Neuronal stem cell (in vitro differentiated cells): ENCODE measurements around the gene ZNF106.

ENCODE experiments used
- DNase-seq: peaks from one replicate; pipeline ENCODE4 v3.0.0-alpha.2; 2013; ENCODE audit warnings: low spot score
- H2AFZ ChIP-seq: one replicate; pipeline ENCODE4 v1.6.1; 2013; ENCODE audit warnings: mild to moderate bottlenecking, low read length, inconsistent platforms
- H2AK5ac ChIP-seq: 2 replicates; pipeline ENCODE4 v1.6.1; 2013; ENCODE audit warnings: low read depth, mild to moderate bottlenecking, inconsistent platforms, low read length, moderate library complexity, mixed read lengths
- H2BK120ac ChIP-seq: 2 replicates; pipeline ENCODE4 v1.6.1; 2013; ENCODE audit warnings: low read depth, mild to moderate bottlenecking, inconsistent platforms, low read length, moderate library complexity, mixed read lengths
- H2BK12ac ChIP-seq: one replicate; pipeline ENCODE4 v1.6.1; 2013; ENCODE audit warnings: low read length, inconsistent platforms
- H2BK15ac ChIP-seq: 2 replicates; pipeline ENCODE4 v1.6.1; 2013; ENCODE audit warnings: mild to moderate bottlenecking, low read length, inconsistent platforms, mixed read lengths
- H2BK5ac ChIP-seq: one replicate; pipeline ENCODE4 v1.6.1; 2013; ENCODE audit warnings: inconsistent platforms, mild to moderate bottlenecking, low read length, moderate library complexity
- H3K14ac ChIP-seq: one replicate; pipeline ENCODE4 v1.6.1; 2013; ENCODE audit warnings: low read length, inconsistent platforms
- H3K18ac ChIP-seq: 2 replicates; pipeline ENCODE4 v1.6.1; 2013; ENCODE audit warnings: low read length, inconsistent platforms
- H3K23ac ChIP-seq: 2 replicates; pipeline ENCODE4 v1.6.1; 2013; ENCODE audit warnings: low read depth, mild to moderate bottlenecking, mixed read lengths, low read length, inconsistent platforms; ENCODE audit not compliant: poor library complexity
- H3K27ac ChIP-seq: replicated peaks from 3 replicates; pipeline ENCODE4 v1.5.1; 2013; ENCODE audit warnings: low read length, inconsistent platforms
- H3K27me3 ChIP-seq, 3 experiments: 2 replicates each; pipeline ENCODE4 v1.6.1; 2013; ENCODE audit warnings: low read length in 3 of 3, mild to moderate bottlenecking in 2 of 3, inconsistent platforms in 1 of 3, low read depth in 1 of 3, mixed read lengths in 1 of 3, moderate library complexity in 1 of 3; ENCODE audit not compliant: control insufficient read depth in 3 of 3, insufficient read depth in 3 of 3
- H3K36me3 ChIP-seq, 2 donors: replicated peaks in 1 of 2; 2 replicates each; pipeline ENCODE4 v1.6.1; 2013; ENCODE audit warnings: low read length in 2 of 2; ENCODE audit not compliant: control insufficient read depth in 2 of 2, insufficient read depth in 2 of 2
- H3K4ac ChIP-seq: 2 replicates; pipeline ENCODE4 v1.6.1; 2013; ENCODE audit warnings: inconsistent platforms, mild to moderate bottlenecking, low read length, moderate library complexity
- H3K4me1 ChIP-seq, 2 donors: 1 replicate in 1 of 2; 2 replicates in 1 of 2; pipeline ENCODE4 v1.6.1; 2013; ENCODE audit warnings: low read length in 2 of 2, low read depth in 1 of 2; ENCODE audit not compliant: control insufficient read depth in 2 of 2, insufficient read depth in 1 of 2
- H3K4me2 ChIP-seq: one replicate; pipeline ENCODE4 v1.6.1; 2013; ENCODE audit warnings: mild to moderate bottlenecking, low read length, inconsistent platforms; ENCODE audit not compliant: insufficient read depth, poor library complexity, severe bottlenecking
- H3K4me3 ChIP-seq, 2 donors: 2 replicates each; pipeline ENCODE4 v1.5.1; 2013; ENCODE audit warnings: low read length in 2 of 2, mild to moderate bottlenecking in 2 of 2, inconsistent platforms in 1 of 2, moderate library complexity in 1 of 2
- H3K79me1 ChIP-seq: one replicate; pipeline ENCODE4 v1.6.1; 2013; ENCODE audit warnings: low read depth, mild to moderate bottlenecking, inconsistent platforms, low read length, moderate library complexity
- H3K9ac ChIP-seq: one replicate; pipeline ENCODE4 v1.6.1; 2013; ENCODE audit warnings: mild to moderate bottlenecking, low read depth, low read length, inconsistent platforms; ENCODE audit not compliant: poor library complexity
- H3K9me3 ChIP-seq, 2 donors: replicated peaks in 1 of 2; 2 replicates each; pipeline versions ENCODE3 to v1.6.1; 2013; ENCODE audit warnings: low read length in 2 of 2, mild to moderate bottlenecking in 2 of 2, inconsistent platforms in 1 of 2, low read depth in 1 of 2, mixed read lengths in 1 of 2, moderate library complexity in 1 of 2; ENCODE audit not compliant: control insufficient read depth in 2 of 2, insufficient read depth in 1 of 2
- H4K8ac ChIP-seq: one replicate; pipeline ENCODE4 v1.6.1; 2013; ENCODE audit warnings: low read depth, mild to moderate bottlenecking, inconsistent platforms, low read length, moderate library complexity
- H4K91ac ChIP-seq: one replicate; pipeline ENCODE4 v1.6.1; 2013; ENCODE audit warnings: low read length, low read depth, mild to moderate bottlenecking, inconsistent platforms; ENCODE audit not compliant: poor library complexity
- WGBS, 2 donors: extraction: QIAGEN DNeasy Blood & Tissue Kit; methylation state at CpG; one replicate each; pipeline ENCODE4 v1.1.7; 2013; ENCODE audit warnings: missing lambda C conversion rate in 2 of 2, mixed read lengths in 1 of 2; ENCODE audit not compliant: insufficient read length in 2 of 2, insufficient replicate concordance in 1 of 2; ENCODE audit errors: extremely low coverage in 2 of 2; 5-methylcytosine and 5-hydroxymethylcytosine counted together

The ZNF106 gene

GRCh38 chr15:42384597-42384996 is 106.3 kb downstream of the ZNF106 start:
- Histone ChIP-seq H2AFZ (peak overlapping the region; percentile 81), H3K14ac (no peak overlapping the region), H4K91ac (no peak overlapping the region), H3K4me1 (no peaks in the 10 kb centered on the region), H3K36me3 (no peaks in the 10 kb centered on the region), H3K4me2 (no peak overlapping the region), H4K8ac (no peak overlapping the region), H2AK5ac (no peak overlapping the region), H3K18ac (no peak overlapping the region), H2BK15ac (no peak overlapping the region), H3K9me3 (no peaks in the 10 kb centered on the region), H3K4me3 (no peak overlapping the region), H2BK12ac (no peak overlapping the region), H2BK120ac (no peak overlapping the region), H3K23ac (no peak overlapping the region), H3K27ac (no peak overlapping the region), H3K79me1 (no peaks in the 10 kb centered on the region), H3K9ac (no peak overlapping the region), H3K4ac (no peak overlapping the region), H2BK5ac (no peak overlapping the region), H3K27me3 (no peaks in the 10 kb centered on the region)
- no CpG with 5 or more reads among the region's 4 CpGs for WGBS, 2 donors
- DNase-seq, result no peak

DNA sequence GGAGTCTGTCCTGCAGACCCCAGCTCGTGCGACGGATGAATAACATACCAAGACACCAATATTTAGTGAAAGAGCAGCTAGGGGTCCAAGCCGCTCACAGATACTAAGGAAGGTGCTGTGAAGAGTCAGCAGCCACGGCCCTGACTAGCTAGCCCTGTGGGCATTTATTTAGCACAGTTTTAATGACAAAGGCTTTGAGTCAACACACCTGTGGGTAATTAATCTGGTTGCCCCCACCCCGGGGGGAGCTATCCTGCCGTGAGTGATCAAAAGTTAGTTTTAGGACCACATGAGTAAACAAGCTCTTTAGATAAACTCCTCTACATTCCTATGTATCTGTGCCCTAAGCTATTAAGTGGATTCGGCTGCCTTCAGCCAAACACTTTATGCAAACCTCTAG is 112.9 kb downstream of the ZNF106 start:
- Histone ChIP-seq H3K36me3 (no peaks in the 10 kb centered on the region), H3K79me1 (no peaks in the 10 kb centered on the region), H2BK15ac (no peak overlapping the region), H3K27ac (no peak overlapping the region), H3K4me1 (no peaks in the 10 kb centered on the region), H3K9me3 (peaks cover 2 to 7% of the 10 kb centered on the region in 2 donors), H3K14ac (no peak overlapping the region), H3K23ac (no peak overlapping the region), H2AFZ (no peak overlapping the region), H3K4me2 (no peak overlapping the region), H3K4ac (no peak overlapping the region), H3K27me3 (no peaks in the 10 kb centered on the region), H2BK120ac (no peak overlapping the region), H3K9ac (no peak overlapping the region), H2BK5ac (no peak overlapping the region), H3K18ac (no peak overlapping the region), H2BK12ac (no peak overlapping the region), H3K4me3 (no peak overlapping the region), H4K91ac (no peak overlapping the region), H4K8ac (no peak overlapping the region), H2AK5ac (no peak overlapping the region)
- no peak for DNase-seq
- WGBS, 2 donors, result no CpG with 5 or more reads among the region's 8 CpGs

- H3K27me3 ChIP-seq, result no peaks in the 10 kb centered on the region
- no peak overlapping the region for H3K27ac ChIP-seq
- WGBS, 2 donors, result no CpG with 5 or more reads among the region's 4 CpGs
- no peak overlapping the region for H4K91ac ChIP-seq
- H2BK5ac ChIP-seq, result no peak overlapping the region
- no peak overlapping the region for H2BK12ac ChIP-seq
- H3K4ac ChIP-seq, result no peak overlapping the region
- H4K8ac ChIP-seq, result no peak overlapping the region
- H2AK5ac ChIP-seq, result no peak overlapping the region
- DNase-seq, result no peak
- no peak overlapping the region for H3K18ac ChIP-seq
- no peaks in the 10 kb centered on the region for H3K4me1 ChIP-seq
- peaks cover 2 to 8% of the 10 kb centered on the region in 2 donors for H3K9me3 ChIP-seq
- no peak overlapping the region for H3K23ac ChIP-seq
- H2BK120ac ChIP-seq, result no peak overlapping the region
- H3K79me1 ChIP-seq, result no peaks in the 10 kb centered on the region
- no peak overlapping the region for H2AFZ ChIP-seq
- H2BK15ac ChIP-seq, result no peak overlapping the region
- H3K36me3 ChIP-seq, result no peaks in the 10 kb centered on the region
- no peak overlapping the region for H3K14ac ChIP-seq
- no peak overlapping the region for H3K4me3 ChIP-seq
- H3K9ac ChIP-seq, result no peak overlapping the region
- H3K4me2 ChIP-seq, result no peak overlapping the region
Measured at GRCh38 chr15:42375941-42376340, 115.0 kb downstream of the ZNF106 start.

GRCh38 chr15:42375252-42375651 is 115.7 kb downstream of the ZNF106 start:
- H3K4me1 ChIP-seq, result no peaks in the 10 kb centered on the region
- H3K4me2 ChIP-seq, result no peak overlapping the region
- no CpG with 5 or more reads among the region's 5 CpGs for WGBS, 2 donors

More at GRCh38 chr15:42375252-42375651, 115.7 kb downstream of the ZNF106 start:
- Histone ChIP-seq H2BK120ac (no peak overlapping the region), H4K8ac (no peak overlapping the region), H3K23ac (no peak overlapping the region), H3K79me1 (no peaks in the 10 kb centered on the region), H2BK5ac (no peak overlapping the region), H3K9me3 (peaks cover 2 to 11% of the 10 kb centered on the region in 2 donors), H3K14ac (no peak overlapping the region), H2BK12ac (no peak overlapping the region), H3K18ac (no peak overlapping the region), H3K36me3 (no peaks in the 10 kb centered on the region), H2BK15ac (no peak overlapping the region), H2AFZ (no peak overlapping the region), H3K27me3 (no peaks in the 10 kb centered on the region), H4K91ac (no peak overlapping the region), H3K9ac (no peak overlapping the region), H2AK5ac (no peak overlapping the region), H3K4ac (no peak overlapping the region), H3K4me3 (no peak overlapping the region), H3K27ac (no peak overlapping the region)
- DNase-seq, result no peak
